Tibial nerve (tissue), 4 donors: ENCODE data around the gene UBE2D3. TPM values are rescaled to one million over a fixed set of nuclear protein-coding genes. Genes with fewer than 3 reads are reported as not detected.
A peak's percentile ranks its signal among the peaks of the same experiment; 100 is the strongest.

Experiments
- DNase-seq, 2 donors: peaks; one replicate each; pipeline ENCODE4 v3.0.0-alpha.2; 2019; ENCODE audit warnings: low spot score in 2 of 2
- H3K27ac ChIP-seq, 4 donors: fragments of 200-600 bp; sonication (generic) in 3 of 4; one replicate each; pipeline ENCODE4 v1.5.1; 2017 to 2019; ENCODE audit warnings: mild to moderate bottlenecking in 1 of 4
- H3K27me3 ChIP-seq, 2 donors: fragments of 200-600 bp; sonication (generic) in 1 of 2; one replicate each; pipeline versions ENCODE4 v1.5.1 to v1.6.0; 2017 to 2019
- H3K36me3 ChIP-seq, 3 donors: fragments of 200-600 bp; sonication (generic); one replicate each; pipeline ENCODE4 v1.5.1; 2018 to 2019
- H3K4me1 ChIP-seq, 4 donors: fragments of 200-600 bp; sonication (generic) in 3 of 4; one replicate each; pipeline ENCODE4 v1.5.1; 2017 to 2019
- H3K4me3 ChIP-seq, 4 donors: fragments of 200-600 bp; sonication (generic) in 3 of 4; one replicate each; pipeline ENCODE4 v1.5.1; 2017 to 2019; ENCODE audit warnings: mild to moderate bottlenecking in 1 of 4, moderate library complexity in 1 of 4
- H3K9me3 ChIP-seq, 4 donors: fragments of 200-600 bp; sonication (generic) in 3 of 4; one replicate each; pipeline ENCODE4 v1.5.1; 2017 to 2019
- EP300 ChIP-seq, 2 donors: sonication (generic); formaldehyde crosslinking; IDR thresholded peaks; one replicate each; pipeline ENCODE4 v1.6.1; 2017; ENCODE audit warnings: antibody characterized with exemption in 2 of 2, mild to moderate bottlenecking in 1 of 2
- POLR2A ChIP-seq, 2 donors: fragments of 450-650 bp; IDR thresholded peaks; one replicate each; pipeline ENCODE4 v1.6.1; 2017; ENCODE audit warnings: antibody characterized with exemption in 2 of 2, mild to moderate bottlenecking in 2 of 2, moderate library complexity in 2 of 2
- WGBS, 2 donors: methylation state at CpG; one replicate each; pipeline ENCODE4 v1.1.5; 2018; 5-methylcytosine and 5-hydroxymethylcytosine counted together
- total RNA-seq, 4 donors: library from RNA; depleted of rRNA; stranded (reverse); fragments of >200 nt; gene quantifications; one replicate each; pipeline ENCODE4 v1.1.0, GENCODE V29; 2016
- TF ChIP-seq, protein P1 (sequence below), 5 experiments: fragments of 200-600 bp in 3 of 5; fragments of 450-650 bp in 2 of 5; sonication (generic) in 3 of 5; IDR thresholded peaks; one replicate each; pipeline ENCODE4 v1.5.1; 2016 to 2019; ENCODE audit warnings: antibody characterized with exemption in 5 of 5, mild to moderate bottlenecking in 3 of 5, moderate library complexity in 2 of 5

Gene UBE2D3
- total RNA-seq, 4 donors from 2014 or later: 305 to 409 (median 347) TPM

DNA sequence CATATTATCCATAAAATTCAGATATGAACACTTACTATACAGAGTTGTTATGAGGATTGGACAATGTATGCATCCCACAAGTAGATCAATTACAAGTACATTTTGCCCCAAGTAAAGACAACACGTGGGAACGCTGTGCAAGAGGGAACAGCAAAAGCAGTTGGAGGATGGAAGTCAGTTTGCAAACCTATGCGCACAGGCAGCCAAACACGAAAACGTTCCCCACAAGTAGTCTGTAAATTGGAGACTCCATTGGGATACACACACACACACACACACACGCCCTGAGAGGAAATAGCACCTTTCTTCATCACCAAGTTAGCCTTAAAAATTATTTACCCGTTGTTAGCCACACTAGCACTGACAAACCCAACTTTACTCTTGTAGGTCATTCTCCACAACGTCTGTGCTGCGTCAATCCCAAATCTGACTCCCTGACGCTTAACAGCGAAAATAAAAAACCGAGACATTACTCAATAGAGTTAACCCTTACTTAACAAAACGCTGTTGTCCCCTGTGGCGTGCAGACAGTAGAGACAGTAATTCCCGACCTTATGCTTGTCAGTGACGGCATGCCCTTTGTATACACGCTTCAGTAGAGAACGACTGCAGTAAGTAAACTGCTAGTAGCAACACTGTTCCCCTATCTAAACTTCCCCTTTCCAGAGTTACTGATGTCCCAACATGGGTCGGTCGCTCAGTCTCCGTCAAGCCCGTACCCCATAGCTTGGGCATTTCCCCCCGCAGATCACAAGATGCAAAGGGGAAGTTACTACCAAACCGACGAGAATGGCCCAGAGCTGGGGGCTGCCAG, 67.3 kb downstream of the UBE2D3 start:
- Histone ChIP-seq H3K27ac (peak overlapping the region; percentile 50 to 85 (median 81)), H3K27me3 (no peaks in the 10 kb centered on the region), H3K4me3 (peak overlapping the region; percentile 73 to 92 (median 91)), H3K36me3 (no peaks in the 10 kb centered on the region), H3K9me3 (peaks cover 0 to 2% (median 0%) of the 10 kb centered on the region in 4 donors), H3K4me1 (peaks cover 0 to 29% (median 0%) of the 10 kb centered on the region in 4 donors)
- peak; percentile 16 to 41 for DNase-seq
- WGBS, 2 donors: 3 to 4% methylated on average over 25 of the region's 25 CpGs
- TF ChIP-seq POLR2A (IDR thresholded peaks at IDR 0.05) (no peak), EP300 (IDR thresholded peaks at IDR 0.05) (no peak)

GRCh38 chr4:102758241-102759160, 68.8 kb downstream of the UBE2D3 start:
- H3K27ac ChIP-seq: peak overlapping the region in 1 of 4 donors; percentile 41
- TF ChIP-seq, protein P1, sequence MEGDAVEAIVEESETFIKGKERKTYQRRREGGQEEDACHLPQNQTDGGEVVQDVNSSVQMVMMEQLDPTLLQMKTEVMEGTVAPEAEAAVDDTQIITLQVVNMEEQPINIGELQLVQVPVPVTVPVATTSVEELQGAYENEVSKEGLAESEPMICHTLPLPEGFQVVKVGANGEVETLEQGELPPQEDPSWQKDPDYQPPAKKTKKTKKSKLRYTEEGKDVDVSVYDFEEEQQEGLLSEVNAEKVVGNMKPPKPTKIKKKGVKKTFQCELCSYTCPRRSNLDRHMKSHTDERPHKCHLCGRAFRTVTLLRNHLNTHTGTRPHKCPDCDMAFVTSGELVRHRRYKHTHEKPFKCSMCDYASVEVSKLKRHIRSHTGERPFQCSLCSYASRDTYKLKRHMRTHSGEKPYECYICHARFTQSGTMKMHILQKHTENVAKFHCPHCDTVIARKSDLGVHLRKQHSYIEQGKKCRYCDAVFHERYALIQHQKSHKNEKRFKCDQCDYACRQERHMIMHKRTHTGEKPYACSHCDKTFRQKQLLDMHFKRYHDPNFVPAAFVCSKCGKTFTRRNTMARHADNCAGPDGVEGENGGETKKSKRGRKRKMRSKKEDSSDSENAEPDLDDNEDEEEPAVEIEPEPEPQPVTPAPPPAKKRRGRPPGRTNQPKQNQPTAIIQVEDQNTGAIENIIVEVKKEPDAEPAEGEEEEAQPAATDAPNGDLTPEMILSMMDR (IDR thresholded peaks at IDR 0.05): no peak
- WGBS, 2 donors: 92 to 93% methylated on average over 11 of the region's 11 CpGs

DNA sequence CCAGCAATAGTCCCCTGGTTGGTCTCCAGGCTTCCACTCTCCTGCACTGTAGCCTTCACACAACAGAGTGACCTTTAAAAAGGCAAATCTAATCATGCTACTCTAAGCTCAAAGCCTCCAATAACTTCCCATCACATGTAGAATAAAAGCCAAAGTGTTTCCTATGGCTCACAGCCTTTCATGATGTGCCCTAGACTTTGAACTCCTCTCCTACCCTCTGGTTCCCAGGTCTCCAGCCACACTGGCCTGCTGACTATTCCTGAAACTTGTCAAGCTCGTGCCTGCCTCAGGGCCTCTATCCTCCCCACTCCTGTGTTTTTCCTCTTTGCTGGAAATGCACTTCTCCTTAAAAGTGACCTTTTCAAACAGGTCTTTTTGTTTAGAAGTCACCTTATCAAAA, 69.7 kb downstream of the UBE2D3 start:
- peaks cover 0 to 8% (median 0%) of the 10 kb centered on the region in 4 donors for H3K9me3 ChIP-seq
- no peak for TF ChIP-seq EP300 (IDR thresholded peaks at IDR 0.05)
- TF ChIP-seq, protein P1 (IDR thresholded peaks at IDR 0.05): no peak
- TF ChIP-seq POLR2A (IDR thresholded peaks at IDR 0.05): no peak
- no peaks in the 10 kb centered on the region for H3K27me3 ChIP-seq
- H3K36me3 ChIP-seq: no peaks in the 10 kb centered on the region
- WGBS, 2 donors: 58 to 59% methylated on average over 1 of the region's 1 CpG
- peaks cover 0 to 29% (median 0%) of the 10 kb centered on the region in 4 donors for H3K4me1 ChIP-seq
- no peak overlapping the region for H3K4me3 ChIP-seq
- DNase-seq: no peak
- no peak overlapping the region for H3K27ac ChIP-seq

More at GRCh38 chr4:102758241-102759160, 68.8 kb downstream of the UBE2D3 start:
- H3K9me3 ChIP-seq: peaks cover 0 to 8% (median 0%) of the 10 kb centered on the region in 4 donors
- DNase-seq: no peak
- H3K36me3 ChIP-seq: no peaks in the 10 kb centered on the region
- no peaks in the 10 kb centered on the region for H3K27me3 ChIP-seq
- peaks cover 0 to 29% (median 0%) of the 10 kb centered on the region in 4 donors for H3K4me1 ChIP-seq
- H3K4me3 ChIP-seq: no peak overlapping the region

GRCh38 chr4:102754044-102754443, 73.3 kb downstream of the UBE2D3 start:
- H3K4me3 ChIP-seq: no peak overlapping the region
- DNase-seq: no peak
- TF ChIP-seq EP300 (IDR thresholded peaks at IDR 0.05) (no peak), POLR2A (IDR thresholded peaks at IDR 0.05) (no peak)
- TF ChIP-seq, protein P1 (IDR thresholded peaks at IDR 0.05): no peak
- no peaks in the 10 kb centered on the region for H3K27me3 ChIP-seq
- H3K4me1 ChIP-seq: peaks cover 0 to 9% (median 0%) of the 10 kb centered on the region in 4 donors
- peaks cover 0 to 8% (median 0%) of the 10 kb centered on the region in 4 donors for H3K9me3 ChIP-seq
- H3K27ac ChIP-seq: no peak overlapping the region
- 85 to 87% methylated on average over 2 of the region's 2 CpGs for WGBS, 2 donors
- H3K36me3 ChIP-seq: peaks cover 0 to 14% (median 0%) of the 10 kb centered on the region in 3 donors

DNA sequence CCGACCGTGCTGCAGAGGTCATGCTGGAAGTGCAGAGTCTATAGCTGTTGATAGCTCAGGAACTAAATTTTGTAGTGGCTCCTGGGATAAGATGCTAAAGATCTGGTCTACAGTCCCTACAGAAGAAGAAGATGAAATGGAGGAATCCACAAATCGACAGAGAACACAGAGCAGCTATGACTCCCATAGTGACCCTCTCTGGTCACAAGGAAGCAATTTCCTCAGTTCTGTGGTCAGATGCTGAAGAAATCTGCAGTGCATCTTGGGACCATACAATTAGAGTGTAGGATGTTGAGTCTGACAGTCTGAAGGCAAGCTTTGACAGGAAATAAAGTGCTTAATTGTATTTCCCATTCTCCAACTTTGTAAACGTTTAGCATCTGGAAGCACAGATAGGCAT, 75.4 kb downstream of the UBE2D3 start:
- H3K36me3 ChIP-seq: peaks cover 0 to 14% (median 0%) of the 10 kb centered on the region in 3 donors
- 77 to 86% methylated on average over 4 of the region's 4 CpGs for WGBS, 2 donors
- no peaks in the 10 kb centered on the region for H3K27me3 ChIP-seq
- no peaks in the 10 kb centered on the region for H3K4me1 ChIP-seq
- H3K27ac ChIP-seq: no peak overlapping the region
- H3K9me3 ChIP-seq: peaks cover 0 to 8% (median 0%) of the 10 kb centered on the region in 4 donors
- DNase-seq: no peak
- TF ChIP-seq EP300 (IDR thresholded peaks at IDR 0.05) (no peak), POLR2A (IDR thresholded peaks at IDR 0.05) (no peak)
- TF ChIP-seq, protein P1 (IDR thresholded peaks at IDR 0.05): no peak
- no peak overlapping the region for H3K4me3 ChIP-seq
